Cerebellar cortex (tissue), 1 donor: Measurements from ENCODE around the gene NUP98.
"Not testable (repeated sequence)": the region's sequence is repeated elsewhere in the genome, so short reads cannot be mapped to it uniquely, and the experiment has no call there.

Experiments
- DNase-seq: peaks from one replicate; pipeline ENCODE4 v3.0.0-alpha.2; 2015; ENCODE audit warnings: low spot score

The NUP98 gene

GRCh38 chr11:3799143-3799542 lies 1.8 kb upstream of the NUP98 start:
- no peak for DNase-seq

GRCh38 chr11:3796801-3797328 lies 489 bp downstream of the NUP98 start:
- DNase-seq: no peak

GRCh38 chr11:3796346-3796745 lies 1.0 kb downstream of the NUP98 start:
- DNase-seq: no peak

- no peak for DNase-seq
These were observed 1.4 kb downstream of the NUP98 start for GRCh38 chr11:3796002-3796311.

GRCh38 chr11:3795131-3796001 lies 2.0 kb downstream of the NUP98 start:
- DNase-seq: no peak

DNA sequence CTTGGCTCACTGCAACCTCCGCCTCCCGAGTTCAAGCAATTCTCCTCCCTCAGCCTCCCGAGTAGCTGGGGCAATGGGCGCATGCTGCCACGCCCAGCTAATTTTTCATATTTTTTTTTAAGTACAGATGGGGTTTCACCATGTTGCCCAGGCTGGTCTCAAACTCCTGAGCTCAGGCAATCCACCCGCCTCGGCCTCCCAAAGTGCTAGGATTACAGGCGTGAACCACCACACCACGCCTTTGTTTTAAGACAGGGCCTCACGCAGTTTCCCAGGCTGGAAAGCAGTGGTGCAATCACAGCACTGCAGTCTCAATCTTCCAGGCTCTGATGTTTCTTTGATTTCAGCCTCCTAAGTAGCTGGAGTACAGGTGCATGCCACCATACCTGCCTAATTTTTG lies 3.0 kb downstream of the NUP98 start:
- not testable (repeated sequence) for DNase-seq

DNA sequence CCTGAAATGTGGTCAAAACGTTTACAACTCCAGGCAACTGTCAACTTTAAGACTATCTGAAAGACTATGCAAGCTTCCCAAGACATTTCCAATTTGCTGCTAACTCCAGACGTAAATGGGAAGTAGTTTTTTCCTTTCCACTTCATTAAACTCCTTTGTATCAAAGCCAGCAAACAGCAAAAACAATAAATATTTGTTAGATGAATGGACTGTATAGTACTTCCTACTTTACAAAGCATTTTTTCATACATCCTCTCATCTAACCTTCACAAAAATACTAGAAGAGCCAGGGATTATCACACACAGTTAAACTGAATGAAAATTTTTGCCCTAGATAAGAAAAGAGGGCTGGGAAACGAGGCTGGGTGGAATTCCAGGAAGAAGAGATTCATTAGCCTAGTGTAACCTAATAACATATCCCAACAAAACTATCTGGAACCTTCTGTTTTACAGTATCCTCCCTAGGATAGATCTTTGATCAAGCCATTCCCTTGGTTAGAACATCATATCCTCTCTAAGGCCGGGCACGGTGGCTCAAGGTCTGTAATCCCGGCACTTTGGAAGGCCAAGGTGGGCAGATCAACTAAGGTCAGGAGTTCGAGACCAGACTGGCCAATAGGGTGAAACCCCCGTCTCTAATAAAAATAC lies 10.4 kb downstream of the NUP98 start:
- DNase-seq: no peak

DNA sequence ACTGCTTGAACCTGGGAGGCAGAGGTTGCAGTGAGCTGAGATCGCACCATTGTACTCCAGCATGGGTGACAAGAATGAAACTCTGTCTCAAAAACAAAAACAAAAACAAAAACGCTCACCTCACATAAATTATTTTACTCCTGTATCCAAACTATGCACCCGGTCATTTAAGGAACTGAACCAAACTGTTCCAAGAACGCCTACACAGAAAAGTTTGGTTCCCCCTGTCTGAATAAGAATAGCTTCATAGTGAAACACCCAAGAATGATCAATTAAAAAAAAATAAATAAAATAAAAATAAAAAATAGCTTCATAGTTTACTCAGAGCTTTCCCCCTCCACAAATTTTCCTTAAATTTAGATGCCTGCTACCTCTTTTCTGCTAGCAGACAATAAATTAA lies 13.7 kb downstream of the NUP98 start:
- no peak for DNase-seq

DNA sequence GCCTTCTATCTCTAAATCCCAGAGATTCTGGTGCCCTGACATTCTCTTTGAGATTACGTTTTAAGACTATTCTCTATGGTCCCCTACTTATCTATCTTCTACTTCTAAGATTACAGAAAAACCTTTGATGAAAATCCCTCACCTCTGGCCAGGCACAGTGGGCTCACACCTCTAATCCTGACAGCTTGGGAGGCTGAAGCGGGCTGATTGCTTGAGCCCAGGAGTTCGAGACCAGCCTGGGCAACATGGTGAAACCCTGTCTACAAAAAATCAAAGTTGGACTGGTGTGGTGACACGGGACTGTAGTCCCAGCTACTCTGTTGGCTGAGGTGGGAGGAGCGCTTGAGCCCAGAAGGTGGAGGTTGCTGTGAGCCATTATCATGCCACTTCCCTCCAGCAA lies 14.4 kb downstream of the NUP98 start:
- DNase-seq: no peak

DNA sequence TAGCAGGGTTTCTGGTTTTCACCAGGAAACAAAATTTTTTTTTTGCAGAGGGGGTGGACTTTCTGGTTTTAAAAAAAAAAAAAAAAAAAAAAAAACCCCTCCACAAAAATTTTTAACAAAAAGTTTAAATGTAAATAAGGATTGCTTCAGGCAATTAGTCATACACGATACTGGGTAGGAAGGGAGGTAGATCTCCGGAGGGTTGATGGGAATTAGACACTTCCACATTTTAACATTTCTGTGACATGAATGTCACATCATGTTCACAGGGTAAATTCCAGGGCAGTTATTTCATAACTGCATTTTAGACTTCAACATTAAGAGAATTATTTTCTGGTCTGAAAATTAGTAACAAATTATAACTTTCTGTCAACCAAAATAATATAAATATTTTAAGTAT lies 15.9 kb downstream of the NUP98 start:
- no peak for DNase-seq

DNA sequence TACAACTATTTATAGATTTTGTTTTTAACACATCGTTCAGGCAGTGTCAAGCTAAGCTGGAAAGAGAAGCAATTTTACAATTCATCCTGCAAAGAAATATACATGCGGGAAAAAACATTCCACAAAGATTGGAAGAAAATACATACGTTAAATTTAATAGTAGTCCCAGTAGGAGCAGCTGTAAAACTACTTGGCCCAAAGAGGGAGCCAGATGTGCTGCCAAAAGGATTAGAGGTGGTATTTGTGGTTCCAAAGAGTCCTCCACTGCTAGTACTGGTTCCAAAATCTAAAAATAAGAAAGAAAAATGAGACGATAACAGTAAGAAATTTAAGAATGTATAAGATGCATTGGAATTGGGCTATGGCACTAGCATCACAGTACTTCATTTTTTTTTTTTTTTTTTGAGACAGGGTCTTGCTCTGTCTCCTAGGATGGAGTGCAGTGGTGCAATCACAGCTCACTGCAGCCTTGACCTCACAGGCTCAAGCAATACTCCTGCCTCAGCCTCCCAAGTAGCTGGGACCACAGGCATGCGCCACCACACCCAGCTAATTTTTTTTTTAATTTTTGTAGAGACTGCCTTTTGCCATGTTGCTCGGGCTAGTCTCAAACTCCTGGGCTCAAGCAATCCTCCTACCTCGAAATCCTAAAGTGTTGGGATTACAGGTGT lies 21.5 kb downstream of the NUP98 start:
- no peak for DNase-seq

DNA sequence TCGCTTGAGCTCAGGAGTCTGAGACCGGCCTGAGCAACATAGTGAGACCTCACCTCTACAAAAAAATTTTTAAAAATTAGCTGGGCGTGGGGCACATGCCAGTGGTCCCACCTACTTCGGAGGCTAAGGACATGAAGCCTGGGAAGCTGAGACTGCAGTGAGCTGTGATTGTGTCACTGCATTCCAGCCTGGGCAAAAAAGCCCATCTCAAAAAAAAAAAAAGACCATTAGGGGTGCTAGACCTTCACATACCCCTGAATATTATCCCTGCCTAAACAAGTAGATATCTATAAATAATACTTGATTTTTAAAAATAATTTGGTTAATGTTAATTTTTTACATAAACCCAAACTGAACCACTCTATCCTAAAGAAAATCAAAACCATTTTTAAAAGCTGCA lies 24.2 kb downstream of the NUP98 start:
- DNase-seq: no peak

DNA sequence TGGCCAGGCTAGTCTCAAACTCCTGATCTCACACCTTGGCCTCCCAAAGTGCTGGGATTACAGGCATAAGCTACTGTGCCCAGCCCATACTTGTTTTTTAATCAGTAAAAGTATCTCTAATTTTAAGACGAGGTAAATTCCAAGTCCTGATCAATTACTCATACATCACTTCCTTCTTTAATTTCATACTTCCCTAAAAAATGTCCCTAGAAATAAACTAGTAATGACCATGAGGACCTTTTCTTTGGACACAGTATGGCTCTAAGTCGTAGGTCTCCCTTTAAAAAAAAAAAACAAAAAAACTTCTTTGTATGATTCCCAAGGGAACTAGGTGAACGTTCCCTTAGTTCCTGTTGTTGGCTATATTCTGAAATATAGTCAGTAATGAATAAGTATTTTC lies 29.8 kb downstream of the NUP98 start:
- no peak for DNase-seq

DNA sequence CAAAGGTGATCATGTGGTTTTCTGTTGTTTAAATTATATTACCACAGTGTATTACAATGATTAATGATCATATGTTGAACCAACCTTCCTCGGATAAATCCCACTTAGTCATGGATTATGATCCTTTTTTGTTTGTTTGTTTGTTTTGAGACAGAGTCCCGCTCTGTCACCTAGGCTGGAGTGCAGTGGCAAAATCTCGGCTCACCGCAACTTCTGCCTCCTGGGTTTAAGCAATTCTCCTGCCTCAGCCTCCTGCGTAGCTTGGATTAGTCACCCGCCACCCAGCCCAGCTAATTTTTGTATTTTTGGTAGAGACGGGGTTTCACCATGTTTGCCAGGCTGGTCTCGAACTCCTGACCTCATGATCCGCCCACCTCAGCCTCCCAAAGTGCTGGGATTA lies 30.5 kb downstream of the NUP98 start:
- DNase-seq: not testable (repeated sequence)

DNA sequence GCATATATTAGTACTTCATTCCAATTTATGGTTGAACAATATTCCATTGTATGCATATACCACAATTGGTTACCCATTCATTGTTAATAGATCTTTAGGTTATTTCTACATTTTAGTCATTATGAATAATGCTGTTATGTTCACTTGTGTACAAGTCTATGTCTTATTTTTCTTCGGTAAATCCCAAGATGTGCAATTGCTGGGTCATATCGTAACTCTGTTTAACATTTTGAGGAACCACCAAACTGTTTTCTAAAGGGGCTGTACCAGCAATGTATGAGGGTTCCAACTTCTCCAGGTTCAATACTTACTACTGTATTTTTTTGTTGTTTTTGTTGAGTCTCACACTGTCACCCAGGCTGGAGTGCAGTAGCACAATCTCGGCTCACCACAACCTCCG lies 33.1 kb downstream of the NUP98 start:
- no peak for DNase-seq

GRCh38 chr11:3755151-3755550 lies 42.2 kb downstream of the NUP98 start:
- DNase-seq: no peak

DNA sequence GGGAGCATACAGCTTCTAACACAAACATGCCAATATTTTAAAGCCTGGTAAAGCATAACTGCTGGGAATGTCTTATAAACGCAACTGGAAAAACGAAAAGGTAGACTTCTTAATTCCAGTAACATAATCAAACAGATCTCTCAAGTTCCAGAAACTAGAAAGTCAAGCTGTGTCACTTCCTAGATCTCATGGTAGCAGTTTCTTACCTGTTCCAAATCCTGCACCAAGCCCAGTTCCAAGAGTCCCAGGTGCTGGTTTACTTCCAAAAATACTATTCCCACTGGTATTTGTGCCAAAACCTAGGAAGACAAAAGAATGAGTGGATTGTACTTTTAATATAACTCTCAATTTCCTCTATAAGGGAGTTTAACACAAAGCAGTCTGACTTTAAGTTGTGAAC lies 44.2 kb downstream of the NUP98 start:
- no peak for DNase-seq

- DNase-seq: no peak
These were observed 49.6 kb downstream of the NUP98 start for GRCh38 chr11:3747704-3748103.

- no peak for DNase-seq
These were observed 52.2 kb downstream of the NUP98 start for GRCh38 chr11:3745161-3745560.

DNA sequence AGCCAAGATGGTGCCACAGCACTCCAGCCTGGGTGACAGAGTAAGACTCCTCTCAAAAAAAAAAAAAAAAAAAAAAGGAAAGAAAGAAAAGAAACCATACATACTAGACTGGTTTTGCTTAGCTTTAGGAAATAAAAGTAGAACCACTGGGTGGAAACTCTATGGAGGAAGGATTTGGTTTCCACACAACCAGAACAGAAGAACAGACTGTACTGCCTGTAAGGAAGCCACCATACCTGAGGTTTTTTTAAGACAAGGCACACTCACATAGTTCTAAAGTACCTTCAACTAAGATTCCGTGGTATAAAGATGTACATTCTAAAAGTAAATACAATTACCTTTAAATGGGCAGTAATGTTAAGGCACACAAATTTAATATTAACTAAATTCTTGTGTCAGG lies 58.6 kb downstream of the NUP98 start:
- no peak for DNase-seq

- DNase-seq: no peak
These were observed 59.1 kb downstream of the NUP98 start for GRCh38 chr11:3738241-3738640.

DNA sequence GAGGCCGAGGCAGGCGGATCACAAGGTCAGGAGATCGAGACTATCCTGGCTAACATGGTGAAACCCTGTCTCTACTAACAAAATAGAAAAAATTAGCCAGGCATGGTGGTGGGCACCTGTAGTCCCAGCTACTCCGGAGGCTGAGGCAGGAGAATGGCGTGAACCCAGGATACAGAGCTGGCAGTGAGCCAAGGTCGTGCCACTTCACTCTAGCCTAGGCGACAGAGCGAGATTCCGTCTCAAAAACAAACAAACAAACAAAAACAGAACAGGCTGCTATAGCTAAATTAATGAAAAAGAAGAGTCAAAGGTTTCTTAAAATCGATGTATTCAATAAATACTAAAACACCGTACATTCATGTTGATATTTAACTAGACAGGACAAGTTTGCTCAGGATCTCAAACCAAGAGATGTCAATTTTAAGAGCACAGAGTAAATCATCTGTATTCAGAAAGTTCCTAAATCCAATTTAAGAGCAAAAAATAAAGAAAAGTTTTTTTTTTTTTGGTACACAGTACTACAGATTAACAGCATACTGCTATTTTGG lies 59.9 kb downstream of the NUP98 start:
- DNase-seq: no peak

DNA sequence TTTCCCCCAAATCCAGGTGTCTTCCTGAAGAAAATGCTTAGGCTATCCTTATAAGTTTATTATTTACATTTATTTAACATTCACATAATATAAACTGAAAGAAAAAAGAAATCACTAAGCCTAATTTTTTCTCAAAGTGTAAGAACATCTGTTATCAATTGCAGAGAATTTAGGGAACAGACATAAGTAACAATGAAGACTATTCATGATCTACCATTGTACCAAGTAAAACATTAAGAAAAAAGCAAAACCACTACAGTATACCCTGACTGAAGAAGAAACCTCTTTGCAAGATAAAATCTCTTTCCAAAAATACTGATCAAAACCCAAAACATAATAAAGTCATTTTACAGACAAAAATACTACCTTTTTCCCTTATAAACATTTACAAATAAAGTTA lies 60.5 kb downstream of the NUP98 start:
- DNase-seq: no peak
